HG03175 (cell line): Measurements from ENCODE around the gene TMEM200A.
"Not testable (repeated sequence)": the region's sequence is repeated elsewhere in the genome, so short reads cannot be mapped to it uniquely, and the experiment has no call there.

ENCODE experiments used
- ATAC-seq: cut with Tn5 transposase; IDR thresholded peaks from one replicate; pipeline ENCODE4 v1.9.1; 2021; ENCODE audit warnings: mild to moderate bottlenecking, moderate library complexity; ENCODE audit not compliant: unreplicated experiment

The TMEM200A gene

DNA sequence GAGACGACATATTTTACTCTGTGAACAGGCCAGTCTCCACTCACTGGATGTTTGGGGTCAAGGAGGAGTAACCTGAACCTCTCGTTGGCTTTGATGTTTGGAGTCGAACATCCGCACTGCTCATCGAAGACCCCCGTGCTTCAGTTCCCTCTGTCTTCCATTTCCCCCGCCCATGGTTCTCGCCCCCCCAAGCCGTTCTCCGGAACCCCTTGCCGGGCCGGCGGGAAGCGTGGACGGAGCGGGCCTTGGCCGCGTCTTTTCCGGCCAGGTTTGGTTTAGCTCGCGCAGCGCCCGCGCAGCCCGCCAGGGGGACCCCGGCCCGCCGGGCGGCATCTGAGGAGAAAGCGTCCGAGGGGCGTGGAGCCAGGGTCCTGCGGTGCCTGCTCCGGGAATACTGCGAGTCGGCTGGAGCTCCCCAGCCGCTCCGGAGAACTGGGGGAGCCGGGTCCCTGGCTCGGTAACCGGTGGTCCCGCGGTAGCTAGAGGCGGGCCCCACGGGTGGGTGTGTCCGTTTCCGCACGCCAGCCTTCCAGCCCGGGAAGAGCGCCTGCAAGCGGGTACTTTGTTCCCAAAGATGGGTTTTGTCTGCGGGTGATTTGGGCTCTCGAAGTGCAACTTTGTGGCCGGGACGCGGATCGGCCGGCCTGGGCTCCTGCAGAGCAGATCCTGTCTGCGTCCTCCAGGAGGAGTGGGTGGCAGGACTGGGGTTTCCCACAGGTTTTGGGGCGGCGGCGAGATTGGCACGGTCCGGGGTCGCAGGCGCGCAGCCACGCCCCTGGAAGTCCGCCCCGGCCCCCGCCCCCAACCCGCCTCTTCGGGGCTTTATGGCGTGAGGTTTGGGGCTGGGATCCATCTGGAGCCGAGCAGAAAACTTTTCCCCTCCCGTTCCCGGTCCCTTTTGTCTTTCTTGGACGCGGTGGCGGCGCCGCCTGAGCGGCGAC is at the start of gene TMEM200A:
TSS of gene TMEM200A (plus strand) at position 852 of the 941 bp plus-strand sequence. CDS start 74,406 bp downstream, outside the sequence.
- no peak for ATAC-seq

- no peak for ATAC-seq
Measured at GRCh38 chr6:130320908-130321307, 44.9 kb upstream of the TMEM200A start.

GRCh38 chr6:130322673-130323268 is 43.0 kb upstream of the TMEM200A start:
- ATAC-seq: no peak

GRCh38 chr6:130324657-130325056 is 41.2 kb upstream of the TMEM200A start:
- no peak for ATAC-seq

DNA sequence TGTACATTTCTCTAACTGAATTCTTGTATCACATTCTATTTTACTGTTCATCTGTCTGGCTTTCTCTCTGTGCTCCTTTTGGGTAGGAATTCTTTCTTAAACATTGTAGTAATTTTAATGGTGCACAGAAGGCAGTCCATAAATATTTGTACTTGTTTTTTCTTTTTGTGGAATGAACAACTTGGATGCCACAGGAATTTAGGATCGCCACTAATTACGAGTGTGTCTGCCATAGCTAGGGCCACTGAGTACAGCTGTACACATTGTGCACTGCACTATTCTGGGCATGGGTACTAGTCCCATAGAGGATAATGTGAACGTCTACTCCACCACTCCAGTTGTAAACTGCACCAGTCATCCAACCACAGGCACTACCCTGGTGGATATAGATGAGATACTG is 39.3 kb upstream of the TMEM200A start:
- no peak for ATAC-seq

GRCh38 chr6:130337534-130337933 is 28.3 kb upstream of the TMEM200A start:
- no peak for ATAC-seq

GRCh38 chr6:130346324-130346723 is 19.5 kb upstream of the TMEM200A start:
- not testable (repeated sequence) for ATAC-seq

DNA sequence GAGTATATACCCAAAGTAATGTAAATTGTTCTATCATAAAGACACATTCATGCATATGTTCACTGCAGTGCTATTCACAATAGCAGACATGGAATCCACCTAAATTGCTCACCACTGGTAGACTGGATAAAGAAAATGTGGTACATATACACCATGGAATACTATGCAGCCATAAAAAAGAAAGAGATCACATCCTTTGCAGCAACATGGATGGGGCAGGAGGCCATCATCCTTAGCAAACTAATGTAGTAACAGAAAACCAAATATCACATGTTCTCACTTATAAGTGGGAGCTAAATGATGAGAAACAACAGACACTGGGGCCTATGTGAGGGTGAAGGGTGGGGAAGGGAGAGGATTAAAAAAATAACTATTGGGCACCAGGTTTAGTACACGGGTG is 11.5 kb upstream of the TMEM200A start:
- no peak for ATAC-seq

DNA sequence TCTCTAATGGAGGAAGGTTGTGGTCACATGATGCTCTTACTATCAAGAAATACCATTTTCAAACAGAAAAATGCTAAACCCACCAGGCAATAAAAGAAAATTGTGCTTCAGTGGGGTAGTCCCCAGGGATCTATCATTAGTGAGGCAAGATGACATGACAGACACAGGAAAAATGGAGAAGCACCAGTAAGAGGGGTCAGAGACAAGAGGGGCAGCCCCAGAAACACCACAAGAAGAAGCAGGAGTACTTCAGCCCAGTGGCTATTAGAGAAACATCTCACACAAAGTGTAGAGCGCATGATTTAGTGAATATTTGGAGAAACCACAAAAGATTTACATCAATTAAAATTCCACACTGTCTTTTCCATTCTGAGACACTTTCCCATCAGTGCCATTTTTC is 10.2 kb upstream of the TMEM200A start:
- no peak for ATAC-seq

GRCh38 chr6:130357436-130357835 is 8.4 kb upstream of the TMEM200A start:
- ATAC-seq: no peak

DNA sequence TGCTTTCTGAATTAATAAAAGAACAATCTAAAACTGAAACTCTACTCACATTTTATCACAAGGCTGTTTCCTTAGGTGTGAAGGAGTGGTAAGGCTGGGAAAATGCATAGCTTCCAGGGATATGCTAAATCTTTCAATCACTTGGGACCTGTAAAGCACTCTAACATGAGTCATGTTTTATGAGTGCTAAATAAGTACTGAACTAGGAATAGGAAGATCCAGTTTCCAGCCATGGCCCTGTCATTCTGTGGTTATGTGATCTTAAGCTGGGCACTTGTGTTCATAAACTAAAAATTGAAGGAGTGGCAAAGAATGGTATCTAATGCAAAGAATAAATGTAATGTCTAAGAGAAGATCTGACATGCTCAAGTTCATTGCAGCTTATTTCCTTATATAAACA is 6.1 kb upstream of the TMEM200A start:
- ATAC-seq: no peak

- ATAC-seq: no peak
Measured at GRCh38 chr6:130362128-130362527, 3.7 kb upstream of the TMEM200A start.

GRCh38 chr6:130364224-130364780 is 1.5 kb upstream of the TMEM200A start:
- ATAC-seq: no peak

- ATAC-seq: no peak
Measured at GRCh38 chr6:130366107-130367005, 539 bp downstream of the TMEM200A start.

GRCh38 chr6:130367767-130368166 is 1.9 kb downstream of the TMEM200A start:
- ATAC-seq: no peak

DNA sequence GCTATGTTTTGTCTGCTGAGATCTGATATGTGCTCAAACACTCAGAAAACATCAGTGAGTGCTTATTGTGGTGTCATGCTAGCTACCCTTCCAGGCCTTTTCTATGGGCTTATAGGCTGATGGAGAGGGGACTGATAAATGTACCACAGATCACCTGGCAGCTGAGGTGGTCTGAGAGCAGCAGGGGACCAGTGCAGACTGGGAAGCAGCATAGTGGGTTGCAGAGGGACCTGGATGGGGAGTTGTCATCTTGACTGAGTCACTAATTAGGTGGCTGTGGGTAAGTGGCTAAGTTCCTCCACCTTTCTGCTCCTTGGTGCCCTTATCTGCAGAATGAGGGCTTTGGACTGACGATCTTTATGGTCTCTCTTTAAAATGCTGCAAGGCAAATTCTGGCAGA is 2.8 kb downstream of the TMEM200A start:
- ATAC-seq: no peak

DNA sequence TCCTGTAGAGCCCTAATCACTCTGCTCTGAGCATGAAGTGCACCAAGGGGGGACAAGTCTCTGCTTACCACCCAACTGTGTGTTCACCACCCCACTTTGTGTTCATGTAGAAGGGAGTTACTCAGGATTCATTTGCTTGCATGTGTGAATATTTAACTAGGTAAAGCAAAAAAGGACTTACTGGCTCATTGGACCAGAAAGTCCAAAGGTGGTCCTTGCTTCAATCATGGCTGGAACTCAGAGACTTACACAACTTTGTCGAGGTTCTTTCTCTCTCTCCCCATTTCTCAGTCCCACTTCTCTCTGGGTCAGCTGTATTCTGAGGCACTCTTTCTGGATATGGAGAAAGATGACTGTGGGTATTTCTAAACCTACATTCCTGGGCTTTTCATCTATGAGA is 4.0 kb downstream of the TMEM200A start:
- no peak for ATAC-seq

GRCh38 chr6:130371921-130372420 is 6.2 kb downstream of the TMEM200A start:
- ATAC-seq: no peak

- no peak for ATAC-seq
Measured at GRCh38 chr6:130372786-130373185, 7.0 kb downstream of the TMEM200A start.

DNA sequence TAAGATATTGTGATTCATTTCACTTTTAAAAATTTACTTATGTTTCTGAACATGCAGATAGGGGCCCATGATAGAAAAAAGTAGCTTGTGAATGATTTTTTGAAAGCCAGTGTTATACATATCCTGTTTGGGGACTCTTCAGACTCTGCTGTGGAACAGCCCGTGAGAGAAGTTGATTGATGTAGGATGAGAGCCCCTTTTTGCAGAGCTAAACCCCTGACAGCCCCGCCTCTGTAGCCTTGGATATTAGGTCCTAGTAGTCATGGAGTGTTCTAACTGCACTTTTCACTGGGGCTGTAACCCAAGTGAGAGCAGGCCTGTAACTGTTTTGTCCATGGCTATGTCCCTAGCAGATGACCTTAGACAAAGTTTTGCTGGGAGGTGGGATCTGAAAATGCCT is 8.2 kb downstream of the TMEM200A start:
- no peak for ATAC-seq

DNA sequence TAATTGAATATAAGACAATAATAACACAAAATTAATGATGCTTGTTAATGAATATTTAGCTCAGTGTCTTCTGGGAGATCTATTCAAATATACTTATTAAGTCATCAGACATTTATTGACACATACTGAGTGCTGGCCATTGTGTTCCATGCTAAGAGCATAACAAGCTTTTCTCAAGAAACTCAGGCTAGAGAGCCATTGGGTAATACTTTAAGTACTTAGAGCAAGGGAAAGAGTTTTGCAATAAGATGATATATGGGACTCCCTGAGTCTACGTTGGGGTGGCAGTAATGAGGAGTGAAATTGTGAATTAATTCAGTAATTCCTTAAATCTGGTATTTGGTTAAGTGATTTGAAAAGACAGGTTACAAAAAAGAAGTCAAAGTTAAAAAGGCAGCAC is 11.1 kb downstream of the TMEM200A start:
- ATAC-seq: no peak
